B cell (primary cell): ENCODE measurements around the gene LRRC45.

Source experiments
- EZH2 ChIP-seq: IDR thresholded peaks from 2 replicates; pipeline ENCODE4 v1.6.1; 2012; ENCODE audit warnings: borderline replicate concordance, low read depth, mild to moderate bottlenecking, moderate library complexity, low read length; ENCODE audit not compliant: insufficient read depth, poor library complexity, severe bottlenecking
- TF ChIP-seq, protein P1 (sequence below): fragments of 200-600 bp; IDR thresholded peaks from one replicate; pipeline ENCODE4 v1.8.0; 2022; ENCODE audit warnings: antibody characterized with exemption, mild to moderate bottlenecking

DNA sequence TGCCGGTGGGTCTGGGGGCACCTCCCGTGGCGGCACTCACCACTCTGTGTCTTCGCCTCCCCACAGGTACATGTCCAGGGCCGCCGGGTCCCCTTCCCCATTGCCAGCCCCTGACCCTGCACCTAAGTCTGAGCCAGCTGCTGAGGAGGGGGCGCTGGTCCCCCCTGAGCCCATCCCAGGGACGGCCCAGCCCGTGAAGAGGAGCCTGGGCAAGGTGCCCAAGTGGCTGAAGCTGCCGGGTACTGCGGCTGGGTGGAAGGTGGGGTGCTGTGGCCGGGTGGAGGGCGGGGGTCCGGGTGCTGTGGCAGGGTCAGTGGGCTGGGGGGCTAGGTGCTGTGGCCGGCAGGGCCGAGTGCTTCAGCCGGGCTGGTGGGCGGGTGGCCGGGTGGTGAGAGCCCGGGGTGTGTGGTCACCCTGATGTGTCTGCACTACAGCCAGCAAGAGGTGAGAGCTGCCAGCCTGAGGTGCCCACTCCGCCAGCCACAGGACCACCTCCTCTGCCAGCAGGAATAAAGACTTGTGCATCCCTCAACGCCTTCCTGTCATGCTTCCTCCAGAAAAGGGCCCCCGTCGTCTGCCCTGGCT is 6.1 kb upstream of the LRRC45 start:
- TF ChIP-seq, protein P1, sequence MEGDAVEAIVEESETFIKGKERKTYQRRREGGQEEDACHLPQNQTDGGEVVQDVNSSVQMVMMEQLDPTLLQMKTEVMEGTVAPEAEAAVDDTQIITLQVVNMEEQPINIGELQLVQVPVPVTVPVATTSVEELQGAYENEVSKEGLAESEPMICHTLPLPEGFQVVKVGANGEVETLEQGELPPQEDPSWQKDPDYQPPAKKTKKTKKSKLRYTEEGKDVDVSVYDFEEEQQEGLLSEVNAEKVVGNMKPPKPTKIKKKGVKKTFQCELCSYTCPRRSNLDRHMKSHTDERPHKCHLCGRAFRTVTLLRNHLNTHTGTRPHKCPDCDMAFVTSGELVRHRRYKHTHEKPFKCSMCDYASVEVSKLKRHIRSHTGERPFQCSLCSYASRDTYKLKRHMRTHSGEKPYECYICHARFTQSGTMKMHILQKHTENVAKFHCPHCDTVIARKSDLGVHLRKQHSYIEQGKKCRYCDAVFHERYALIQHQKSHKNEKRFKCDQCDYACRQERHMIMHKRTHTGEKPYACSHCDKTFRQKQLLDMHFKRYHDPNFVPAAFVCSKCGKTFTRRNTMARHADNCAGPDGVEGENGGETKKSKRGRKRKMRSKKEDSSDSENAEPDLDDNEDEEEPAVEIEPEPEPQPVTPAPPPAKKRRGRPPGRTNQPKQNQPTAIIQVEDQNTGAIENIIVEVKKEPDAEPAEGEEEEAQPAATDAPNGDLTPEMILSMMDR, result no peak
- no peak for TF ChIP-seq EZH2
